SK-N-SH treated with all-trans-retinoic acid at 6 μM for 48 hours (cell line): ENCODE results near the gene FGD5.

Source experiments
- CREB5 ChIP-seq: fragments of 250-450 bp; sonication (Bioruptor Pico); IDR thresholded peaks from 2 replicates; pipeline ENCODE4 v1.5.1; 2020; ENCODE audit warnings: low read depth, mild to moderate bottlenecking, moderate library complexity
- PATZ1 ChIP-seq: fragments of 250-450 bp; sonication (Bioruptor Pico); IDR thresholded peaks from 2 replicates; pipeline ENCODE4 v1.8.0; 2020; ENCODE audit warnings: mild to moderate bottlenecking, moderate library complexity, borderline replicate concordance

GRCh38 chr3:14870783-14871060 lies 52.0 kb downstream of the FGD5 start:
- TF ChIP-seq PATZ1 (CRISPR knock-in tag) (no peak), CREB5 (CRISPR knock-in tag) (no peak)
